ENCODE results near the gene NR6A1.

- TF ChIP-seq POLR2A (IDR thresholded peaks at IDR 0.05), result no peak
- TF ChIP-seq EP300 (IDR thresholded peaks at IDR 0.05), result no peak
- TF ChIP-seq CTCF (IDR thresholded peaks at IDR 0.05), result no peak
- no peak for TF ChIP-seq POLR2AphosphoS5 (IDR thresholded peaks at IDR 0.05)
Measured at GRCh38 chr9:124790801-124791505, 19.8 kb upstream of the NR6A1 start.
